ENCODE results near the gene SMIM32.

The SMIM32 gene

DNA sequence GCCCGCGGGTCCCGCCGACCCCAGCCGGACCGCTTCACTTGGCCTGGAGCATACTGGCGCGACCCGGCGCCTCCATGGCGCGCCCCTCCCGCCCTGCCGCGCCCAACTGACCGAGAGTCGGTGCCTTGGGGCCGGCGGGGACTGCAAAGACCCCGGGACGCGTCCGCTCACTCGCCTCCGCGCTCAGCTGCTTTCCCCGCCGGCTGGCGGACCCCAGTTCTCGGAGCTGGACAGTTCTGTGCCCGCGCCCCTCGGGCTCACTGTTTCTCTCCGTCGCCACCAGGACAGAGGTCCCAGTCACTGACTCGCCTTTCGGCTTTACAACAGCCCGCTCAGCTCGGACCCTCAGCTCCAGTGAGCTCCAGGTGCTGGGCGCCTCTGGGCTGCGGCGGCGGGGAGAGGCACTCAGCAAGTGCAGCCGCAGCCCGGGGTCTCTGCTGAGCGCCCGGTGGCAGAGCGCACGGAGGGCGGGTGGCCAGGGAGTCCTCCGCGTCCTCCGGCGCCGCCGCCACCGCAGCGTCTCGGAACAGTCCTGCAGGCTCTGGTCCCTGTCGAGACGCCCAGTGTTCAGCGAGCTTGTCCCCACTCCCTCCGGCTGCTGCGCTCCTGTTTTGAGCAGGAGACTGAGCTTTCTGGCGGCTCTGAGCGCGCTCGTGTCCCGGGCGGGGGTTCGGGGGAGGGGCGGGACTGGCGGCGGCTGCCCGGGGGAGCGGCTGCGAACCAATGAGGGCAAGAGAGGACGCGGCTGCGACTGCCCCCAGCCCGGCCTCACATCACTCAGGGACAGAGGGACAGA, at the start of gene SMIM32:
TSS of gene SMIM32 (minus strand) at position 637 of the 796 bp plus-strand sequence. CDS start 638 bp downstream, outside the sequence.
- DNase-seq (ENCODE audit: low read depth, low spot score) = no peak
- Histone ChIP-seq H3K9ac (ENCODE audit: insufficient read length) (no peak within 1 kb of the TSS), H3K27ac (no peak within 1 kb of the TSS), H3K9me3 (ENCODE audit: low read depth, low read length) (no peaks in the 10 kb centered on the region), H3K4me3 (no peak within 1 kb of the TSS), H3K36me3 (ENCODE audit: insufficient read depth, low read length) (no peaks in the 10 kb centered on the region; the same call in 1 of the 2 replicates)
- no peak for TF ChIP-seq POLR2AphosphoS5 (IDR thresholded peaks at IDR 0.05; ENCODE audit: borderline replicate concordance, low read depth, low read length)
- no peak for TF ChIP-seq FOXP2 (optimal IDR thresholded peaks at IDR 0.05; ENCODE audit: control extremely low read depth, extremely low read length, insufficient read depth)
- TF ChIP-seq EZH2 (IDR thresholded peaks at IDR 0.05) = no peak

DNA sequence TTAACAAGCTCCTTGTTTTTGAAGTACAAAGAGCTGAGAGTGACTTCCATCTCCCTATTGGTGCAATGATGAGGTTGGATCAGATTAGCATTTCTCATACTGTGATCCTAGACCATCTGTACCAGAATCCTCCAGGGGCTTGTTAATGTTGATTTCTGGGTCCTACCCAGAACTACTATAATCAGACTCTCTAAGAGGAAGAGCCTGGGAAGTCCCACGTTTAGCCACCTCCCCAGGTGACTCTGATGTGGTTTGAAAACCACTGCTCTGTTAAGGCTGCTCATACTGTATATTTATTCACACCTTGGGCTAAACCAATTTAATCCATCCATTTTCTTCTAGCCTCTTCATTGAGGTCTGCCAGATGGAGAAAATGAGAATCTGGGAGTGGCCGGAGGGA, 49.6 kb upstream of the SMIM32 start:
- no peak overlapping the region for H3K9ac ChIP-seq (ENCODE audit: insufficient read length)
- no peaks in the 10 kb centered on the region for H3K36me3 ChIP-seq (ENCODE audit: insufficient read depth, low read length)
- H3K9me3 ChIP-seq (ENCODE audit: low read depth, low read length) = no peaks in the 10 kb centered on the region
- no peak overlapping the region for H3K4me3 ChIP-seq
- no peak overlapping the region for H3K27ac ChIP-seq
- no peak for DNase-seq (ENCODE audit: low read depth, low spot score)
- TF ChIP-seq POLR2AphosphoS5 (IDR thresholded peaks at IDR 0.05; ENCODE audit: borderline replicate concordance, low read depth, low read length) (no peak), FOXP2 (optimal IDR thresholded peaks at IDR 0.05; ENCODE audit: control extremely low read depth, extremely low read length, insufficient read depth) (no peak), EZH2 (IDR thresholded peaks at IDR 0.05) (no peak)

DNA sequence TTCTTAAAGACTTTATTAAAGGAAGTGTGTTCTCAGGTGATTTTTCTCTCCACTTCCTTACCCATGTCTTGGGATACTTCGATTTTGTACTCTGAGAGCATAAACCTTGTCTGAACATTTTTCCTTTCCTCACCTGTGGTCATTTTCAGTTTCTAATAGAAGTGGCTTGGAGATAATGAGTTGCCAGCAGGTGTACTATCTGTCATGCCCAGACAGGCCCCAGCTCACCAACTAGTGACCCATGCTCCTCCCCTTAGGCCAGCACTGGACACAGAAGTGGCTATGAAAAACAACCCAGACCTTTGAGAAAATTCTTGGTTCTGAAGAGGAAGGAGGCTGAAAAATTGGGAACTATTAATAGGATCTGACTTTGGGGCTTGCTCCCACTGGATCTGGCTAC, 49.2 kb upstream of the SMIM32 start:
- H3K36me3 ChIP-seq (ENCODE audit: insufficient read depth, low read length) = no peaks in the 10 kb centered on the region
- no peak for TF ChIP-seq FOXP2 (optimal IDR thresholded peaks at IDR 0.05; ENCODE audit: control extremely low read depth, extremely low read length, insufficient read depth)
- TF ChIP-seq POLR2AphosphoS5 (IDR thresholded peaks at IDR 0.05; ENCODE audit: borderline replicate concordance, low read depth, low read length) = no peak
- H3K9ac ChIP-seq (ENCODE audit: insufficient read length) = no peak overlapping the region
- H3K4me3 ChIP-seq = no peak overlapping the region
- no peak overlapping the region for H3K27ac ChIP-seq
- no peak for DNase-seq (ENCODE audit: low read depth, low spot score)
- H3K9me3 ChIP-seq (ENCODE audit: low read depth, low read length) = no peaks in the 10 kb centered on the region

- no peak for DNase-seq (ENCODE audit: low read depth, low spot score)
- H3K36me3 ChIP-seq (ENCODE audit: insufficient read depth, low read length) = no peaks in the 10 kb centered on the region
- no peak overlapping the region for H3K27ac ChIP-seq
- no peak for TF ChIP-seq EZH2 (IDR thresholded peaks at IDR 0.05)
- TF ChIP-seq FOXP2 (optimal IDR thresholded peaks at IDR 0.05; ENCODE audit: control extremely low read depth, extremely low read length, insufficient read depth) = no peak
- no peak for TF ChIP-seq POLR2AphosphoS5 (IDR thresholded peaks at IDR 0.05; ENCODE audit: borderline replicate concordance, low read depth, low read length)
- H3K9me3 ChIP-seq (ENCODE audit: low read depth, low read length) = no peaks in the 10 kb centered on the region
- no peak overlapping the region for H3K4me3 ChIP-seq
- H3K9ac ChIP-seq (ENCODE audit: insufficient read length) = no peak overlapping the region
Measured at GRCh38 chr5:136240894-136241293, 47.9 kb upstream of the SMIM32 start.

DNA sequence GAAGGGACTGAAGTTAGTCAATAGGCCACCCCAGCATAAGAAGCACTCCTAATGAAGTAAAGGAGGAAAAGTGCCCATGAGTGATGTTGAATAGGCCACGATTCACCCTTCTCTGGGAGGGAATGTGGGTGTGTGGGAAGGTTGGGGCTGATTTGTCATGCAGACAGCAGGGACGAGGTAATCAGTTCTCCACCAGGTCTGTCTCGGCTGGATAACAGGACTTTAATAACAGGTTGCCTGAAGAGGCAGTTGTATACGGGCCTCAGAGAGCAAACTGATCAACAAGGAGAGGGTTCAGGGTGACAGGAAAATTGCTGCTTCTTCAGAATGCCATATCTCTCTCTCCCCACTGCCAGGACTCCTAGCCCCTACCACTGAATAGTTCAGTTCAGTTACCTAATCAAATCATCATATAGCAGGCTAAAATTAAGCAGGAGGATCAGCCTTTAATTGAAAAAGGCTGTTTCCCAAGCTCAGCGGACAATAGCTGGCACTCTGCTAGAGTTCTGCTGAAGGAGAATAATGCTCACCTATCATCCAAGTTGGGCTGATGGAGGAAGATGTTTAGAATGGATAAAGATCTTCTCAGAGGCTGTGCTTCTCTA, 43.6 kb upstream of the SMIM32 start:
- H3K36me3 ChIP-seq (ENCODE audit: insufficient read depth, low read length) = no peaks in the 10 kb centered on the region
- no peak overlapping the region for H3K9ac ChIP-seq (ENCODE audit: insufficient read length)
- no peak for DNase-seq (ENCODE audit: low read depth, low spot score)
- H3K9me3 ChIP-seq (ENCODE audit: low read depth, low read length) = no peaks in the 10 kb centered on the region
- no peak for TF ChIP-seq EZH2 (IDR thresholded peaks at IDR 0.05)
- TF ChIP-seq FOXP2 (optimal IDR thresholded peaks at IDR 0.05; ENCODE audit: control extremely low read depth, extremely low read length, insufficient read depth) = no peak
- no peak for TF ChIP-seq POLR2AphosphoS5 (IDR thresholded peaks at IDR 0.05; ENCODE audit: borderline replicate concordance, low read depth, low read length)
- no peak overlapping the region for H3K27ac ChIP-seq
- no peak overlapping the region for H3K4me3 ChIP-seq

DNA sequence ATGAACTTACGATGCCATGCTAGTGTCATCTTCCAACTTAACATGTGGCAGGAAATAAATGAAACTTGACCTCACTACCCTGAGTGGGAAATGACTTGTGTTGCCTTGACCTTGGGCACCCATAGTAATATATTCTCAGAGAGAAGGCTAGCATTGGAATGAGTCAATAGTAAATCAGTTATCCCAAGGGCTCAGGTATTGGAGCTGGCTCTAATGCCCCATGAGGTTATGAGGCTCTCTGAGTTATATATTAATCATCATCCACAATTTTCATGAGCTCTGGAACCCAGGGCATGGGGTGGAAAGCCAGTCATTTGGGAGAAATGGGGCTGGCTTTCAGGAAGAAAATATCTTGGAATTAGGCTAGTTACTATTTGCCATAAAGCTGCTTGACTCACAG, 42.4 kb upstream of the SMIM32 start:
- Histone ChIP-seq H3K4me3 (no peak overlapping the region), H3K9ac (ENCODE audit: insufficient read length) (no peak overlapping the region), H3K36me3 (ENCODE audit: insufficient read depth, low read length) (no peaks in the 10 kb centered on the region), H3K27ac (no peak overlapping the region), H3K9me3 (ENCODE audit: low read depth, low read length) (no peaks in the 10 kb centered on the region)
- TF ChIP-seq EZH2 (IDR thresholded peaks at IDR 0.05) = no peak
- no peak for DNase-seq (ENCODE audit: low read depth, low spot score)

GRCh38 chr5:136232316-136232715, 39.4 kb upstream of the SMIM32 start:
- DNase-seq (ENCODE audit: low read depth, low spot score) = no peak
- H3K9me3 ChIP-seq (ENCODE audit: low read depth, low read length) = no peaks in the 10 kb centered on the region
- no peak overlapping the region for H3K27ac ChIP-seq
- H3K9ac ChIP-seq (ENCODE audit: insufficient read length) = no peak overlapping the region
- no peaks in the 10 kb centered on the region for H3K36me3 ChIP-seq (ENCODE audit: insufficient read depth, low read length)
- H3K4me3 ChIP-seq = no peak overlapping the region
- TF ChIP-seq POLR2AphosphoS5 (IDR thresholded peaks at IDR 0.05; ENCODE audit: borderline replicate concordance, low read depth, low read length) = no peak

GRCh38 chr5:136230176-136230575, 37.2 kb upstream of the SMIM32 start:
- Histone ChIP-seq H3K27ac (no peak overlapping the region), H3K9me3 (ENCODE audit: low read depth, low read length) (no peaks in the 10 kb centered on the region)

More at GRCh38 chr5:136230176-136230575, 37.2 kb upstream of the SMIM32 start:
- no peak overlapping the region for H3K4me3 ChIP-seq
- TF ChIP-seq POLR2AphosphoS5 (IDR thresholded peaks at IDR 0.05; ENCODE audit: borderline replicate concordance, low read depth, low read length) = no peak
- no peak for TF ChIP-seq EZH2 (IDR thresholded peaks at IDR 0.05)
- TF ChIP-seq FOXP2 (optimal IDR thresholded peaks at IDR 0.05; ENCODE audit: control extremely low read depth, extremely low read length, insufficient read depth) = no peak
- H3K9ac ChIP-seq (ENCODE audit: insufficient read length) = no peak overlapping the region
- no peaks in the 10 kb centered on the region for H3K36me3 ChIP-seq (ENCODE audit: insufficient read depth, low read length)
- DNase-seq (ENCODE audit: low read depth, low spot score) = no peak
